Endothelial cell of umbilical vein (primary cell): ENCODE data around the gene ACADS. TPM values are rescaled to one million over a fixed set of nuclear protein-coding genes. Genes with fewer than 3 reads are reported as not detected.

Experiments
- BruUV-seq: library from RNA; stranded (reverse); fragments of 400-500 nt; replicated peaks from 2 replicates; lab custom pipeline; 2021; lab: Mats Ljungman, UMichigan
- CTCF ChIA-PET: fragments of 300-600, 350-600 bp; sonication (Branson Sonifier 250); formaldehyde crosslinking; loops from one replicate; lab custom pipeline; 2021; ENCODE audit warnings: antibody characterized with exemption, inconsistent platforms; lab: Charles Lee
- POLR2A ChIA-PET: fragments of 300-600, 350-600 bp; sonication (Branson Sonifier 250); formaldehyde crosslinking; loops from one replicate; lab custom pipeline; 2021; ENCODE audit warnings: antibody characterized with exemption, inconsistent platforms; lab: Charles Lee
- DNase-seq: peaks from one replicate; pipeline ENCODE4 v3.0.0-alpha.2; 2011; ENCODE audit warnings: low read depth, low spot score
- FAIRE-seq: peaks from 2 replicates; lab custom pipeline; 2011; peaks lifted over from hg19 to GRCh38; lab: Jason Lieb, UNC
- H2AFZ ChIP-seq: 2 replicates; pipeline ENCODE4 v1.6.0; 2012; ENCODE audit warnings: low read depth, low read length, control low read depth, inconsistent platforms
- H3K27ac ChIP-seq: 2 replicates; pipeline ENCODE4 v1.5.1; 2011; ENCODE audit warnings: low read depth, mild to moderate bottlenecking, control low read depth, low read length, moderate library complexity; ENCODE audit not compliant: insufficient read depth
- H3K27me3 ChIP-seq, 2 experiments: 2 replicates each; pipeline versions ENCODE4 v1.6.0 to v1.6.1; 2011; ENCODE audit warnings: low read length in 2 of 2, mixed read lengths in 1 of 2; ENCODE audit not compliant: control insufficient read depth in 2 of 2, insufficient read depth in 2 of 2
- H3K36me3 ChIP-seq, 2 experiments: 2 replicates in 1 of 2; 3 replicates in 1 of 2; pipeline ENCODE4 v1.5.1; 2011; ENCODE audit warnings: low read length in 2 of 2, mild to moderate bottlenecking in 1 of 2, moderate library complexity in 1 of 2; ENCODE audit not compliant: control insufficient read depth in 2 of 2, insufficient read depth in 2 of 2; ENCODE audit errors: extremely low read depth in 1 of 2
- H3K4me1 ChIP-seq: 3 replicates; pipeline ENCODE4 v1.5.1; 2011; ENCODE audit warnings: mild to moderate bottlenecking, low read length; ENCODE audit not compliant: control insufficient read depth, insufficient read depth; ENCODE audit errors: extremely low read depth
- H3K4me2 ChIP-seq: 2 replicates; pipeline ENCODE4 v1.6.1; 2011; ENCODE audit warnings: low read length, control low read depth, mixed read lengths; ENCODE audit not compliant: insufficient read depth
- H3K4me3 ChIP-seq, 3 experiments: fragments of 200-600 bp in 1 of 3; sonication (generic), shearing (Covaris generic) in 1 of 3; replicated peaks in 1 of 3; 2 replicates each; pipeline ENCODE4 v1.5.1; 2011 to 2016; ENCODE audit warnings: control low read depth in 3 of 3, low read length in 3 of 3, mild to moderate bottlenecking in 2 of 3, inconsistent platforms in 1 of 3, low read depth in 1 of 3, moderate library complexity in 1 of 3; ENCODE audit not compliant: insufficient read depth in 1 of 3
- H3K79me2 ChIP-seq: 2 replicates; pipeline ENCODE4 v1.6.0; 2012; ENCODE audit warnings: low read length, inconsistent platforms; ENCODE audit not compliant: control insufficient read depth, insufficient read depth
- H3K9ac ChIP-seq: replicated peaks from 2 replicates; pipeline ENCODE3; 2011; ENCODE audit warnings: low read length, control low read depth; ENCODE audit not compliant: insufficient read depth; ENCODE audit errors: extremely low read depth
- H3K9me1 ChIP-seq: replicated peaks from 3 replicates; pipeline ENCODE4 v1.6.0; 2011; ENCODE audit warnings: mild to moderate bottlenecking, low read length; ENCODE audit not compliant: control insufficient read depth, insufficient read depth; ENCODE audit errors: extremely low read depth
- H3K9me3 ChIP-seq: replicated peaks from 2 replicates; pipeline ENCODE4 v1.5.1; 2012; ENCODE audit warnings: low read length, inconsistent platforms; ENCODE audit not compliant: control insufficient read depth, insufficient read depth
- H4K20me1 ChIP-seq: replicated peaks from 2 replicates; pipeline ENCODE3; 2011; ENCODE audit warnings: mild to moderate bottlenecking, low read length; ENCODE audit not compliant: control insufficient read depth, insufficient read depth; ENCODE audit errors: extremely low read depth
- EZH2 ChIP-seq: IDR thresholded peaks from 2 replicates; pipeline ENCODE4 v1.6.1; 2012; ENCODE audit warnings: borderline replicate concordance, low read depth, mild to moderate bottlenecking, moderate library complexity, low read length, inconsistent platforms; ENCODE audit not compliant: severe bottlenecking
- FOS ChIP-seq: IDR thresholded peaks from 2 replicates; pipeline ENCODE4 v1.6.1; 2011; ENCODE audit warnings: mild to moderate bottlenecking, low read length, moderate library complexity, borderline replicate concordance; ENCODE audit not compliant: insufficient read depth
- GATA2 ChIP-seq: IDR thresholded peaks from 2 replicates; pipeline ENCODE4 v1.7.0; 2011; ENCODE audit warnings: low read depth, mild to moderate bottlenecking, moderate library complexity, mixed read lengths, low read length; ENCODE audit not compliant: insufficient read length, insufficient read depth
- JUN ChIP-seq: IDR thresholded peaks from 2 replicates; pipeline ENCODE4 v1.6.1; 2011; ENCODE audit warnings: borderline replicate concordance, low read depth; ENCODE audit not compliant: insufficient read length, insufficient read depth
- MYC ChIP-seq: IDR thresholded peaks from one replicate; pipeline ENCODE4 v1.6.1; 2011; ENCODE audit warnings: mild to moderate bottlenecking, low read depth, low read length
- POLR2A ChIP-seq: IDR thresholded peaks from 2 replicates; pipeline ENCODE4 v1.6.1; 2012; ENCODE audit warnings: low read depth, mild to moderate bottlenecking, control low read depth, low read length
- POLR2AphosphoS5 ChIP-seq: IDR thresholded peaks from 2 replicates; pipeline ENCODE4 v1.6.1; 2012; ENCODE audit warnings: low read depth, mild to moderate bottlenecking, control low read depth, low read length, moderate library complexity; ENCODE audit not compliant: insufficient read depth
- dilution Hi-C: fragments of 300-500 bp; cut with MboI; formaldehyde crosslinking; loops from one replicate; pipeline ENCODE4 v1.15.0; 2019; ENCODE audit warnings: low sequenced_read_pairs; ENCODE audit not compliant: extremely low pct_ligation_motif_present
- intact Hi-C: fragments of 100-400 bp; cut with micrococcal nuclease; formaldehyde crosslinking; loops from one replicate; pipeline ENCODE4 v1.10.0; 2022
- polyA plus RNA-seq, 4 experiments: library from polyadenylated mRNA; depleted of rRNA in 3 of 4; stranded (reverse) in 3 of 4; unstranded in 1 of 4; fragments of >200 nt; gene quantifications; 2 replicates each; pipeline versions ENCODE4 v1.2.1 to v1.2.3, GENCODE V29; 2011 to 2012; ENCODE audit warnings: missing spikeins in 1 of 4
- total RNA-seq: library from RNA; stranded (reverse); gene quantifications from 2 replicates; pipeline ENCODE4 v1.2.3, GENCODE V29; 2021
- TF ChIP-seq, protein P1 (sequence below), 2 donors: IDR thresholded peaks; 1 replicate in 1 of 2; 2 replicates in 1 of 2; pipeline ENCODE4 v1.5.1; 2011; ENCODE audit warnings: low read length in 2 of 2, mild to moderate bottlenecking in 2 of 2, moderate library complexity in 2 of 2, control low read depth in 1 of 2, inconsistent platforms in 1 of 2, low read depth in 1 of 2; ENCODE audit not compliant: insufficient read depth in 1 of 2; ENCODE audit errors: extremely low read depth in 1 of 2
- TF ChIP-seq, protein P2 (sequence below): IDR thresholded peaks from 2 replicates; pipeline ENCODE4 v1.6.1; 2011; ENCODE audit not compliant: insufficient read depth, insufficient read length

Gene ACADS
- total and polyA plus RNA-seq, 2 donors (not counting 3 experiments of a cell fraction or from before 2014, with no cell fraction given), result 8.2 to 8.9 TPM

DNA sequence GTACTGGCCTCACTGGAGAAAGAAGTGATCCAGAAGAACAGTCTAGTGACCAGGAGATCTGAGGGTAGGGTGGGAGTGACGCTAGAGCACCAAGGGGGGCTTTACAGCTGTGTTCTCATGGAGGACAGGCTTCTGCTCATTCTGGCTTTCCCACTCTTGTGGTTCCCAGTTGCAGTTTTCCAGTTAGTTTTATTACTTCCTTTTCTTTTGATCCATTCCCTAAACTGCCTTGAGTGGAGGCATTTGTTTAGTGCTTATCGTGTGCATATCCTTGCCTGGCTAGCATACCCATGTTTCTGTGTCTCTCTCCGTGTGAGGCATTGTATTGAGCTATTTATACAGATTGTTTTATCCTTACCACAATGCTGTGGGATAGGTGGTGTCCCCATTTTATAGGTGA, 34.6 kb upstream of the ACADS start:
- ChIA-PET CTCF (interaction anchor here (2.7 to 4.1 kb wide), 2 partner anchors 12 to 42 kb away, joined by 8 to 24 read pairs; no protein-coding TSS in a partner anchor), POLR2A (no interaction called here)
- Histone ChIP-seq H3K9ac (no peak overlapping the region), H4K20me1 (no peaks in the 10 kb centered on the region), H3K9me1 (no peaks in the 10 kb centered on the region), H3K4me2 (no peak overlapping the region), H3K36me3 (peaks cover 14 to 15% of the 10 kb centered on the region in 2 experiments), H3K9me3 (no peaks in the 10 kb centered on the region), H3K27me3 (no peaks in the 10 kb centered on the region), H2AFZ (no peak overlapping the region), H3K79me2 (peaks cover 60% of the 10 kb centered on the region), H3K4me1 (peaks cover 33% of the 10 kb centered on the region), H3K4me3 (no peak overlapping the region), H3K27ac (no peak overlapping the region)
- FAIRE-seq, result no peak
- TF ChIP-seq, protein P1, sequence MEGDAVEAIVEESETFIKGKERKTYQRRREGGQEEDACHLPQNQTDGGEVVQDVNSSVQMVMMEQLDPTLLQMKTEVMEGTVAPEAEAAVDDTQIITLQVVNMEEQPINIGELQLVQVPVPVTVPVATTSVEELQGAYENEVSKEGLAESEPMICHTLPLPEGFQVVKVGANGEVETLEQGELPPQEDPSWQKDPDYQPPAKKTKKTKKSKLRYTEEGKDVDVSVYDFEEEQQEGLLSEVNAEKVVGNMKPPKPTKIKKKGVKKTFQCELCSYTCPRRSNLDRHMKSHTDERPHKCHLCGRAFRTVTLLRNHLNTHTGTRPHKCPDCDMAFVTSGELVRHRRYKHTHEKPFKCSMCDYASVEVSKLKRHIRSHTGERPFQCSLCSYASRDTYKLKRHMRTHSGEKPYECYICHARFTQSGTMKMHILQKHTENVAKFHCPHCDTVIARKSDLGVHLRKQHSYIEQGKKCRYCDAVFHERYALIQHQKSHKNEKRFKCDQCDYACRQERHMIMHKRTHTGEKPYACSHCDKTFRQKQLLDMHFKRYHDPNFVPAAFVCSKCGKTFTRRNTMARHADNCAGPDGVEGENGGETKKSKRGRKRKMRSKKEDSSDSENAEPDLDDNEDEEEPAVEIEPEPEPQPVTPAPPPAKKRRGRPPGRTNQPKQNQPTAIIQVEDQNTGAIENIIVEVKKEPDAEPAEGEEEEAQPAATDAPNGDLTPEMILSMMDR (IDR thresholded peaks at IDR 0.05; ENCODE audit: extremely low read depth in 1 of 2, insufficient read depth in 1 of 2, low read depth in 1 of 2, low read length in 2 of 2), result no peak
- TF ChIP-seq POLR2A (no peak), EZH2 (no peak), FOS (no peak), MYC (no peak), JUN (no peak), GATA2 (no peak), POLR2AphosphoS5 (no peak)
- TF ChIP-seq, protein P2, sequence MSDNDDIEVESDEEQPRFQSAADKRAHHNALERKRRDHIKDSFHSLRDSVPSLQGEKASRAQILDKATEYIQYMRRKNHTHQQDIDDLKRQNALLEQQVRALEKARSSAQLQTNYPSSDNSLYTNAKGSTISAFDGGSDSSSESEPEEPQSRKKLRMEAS, result no peak
- intact Hi-C loops (no loop called here), dilution Hi-C loops (no loop called here)
- no peak for DNase-seq
- BruUV-seq, result no TSS peak
